Fibroblast of villous mesenchyme (primary cell): ENCODE data around the gene ZSCAN12. TPM values are rescaled to one million over a fixed set of nuclear protein-coding genes. Genes with fewer than 3 reads are reported as not detected.

Experiments
- DNase-seq: peaks from one replicate; pipeline ENCODE4 v3.0.0-alpha.2; 2010; ENCODE audit warnings: low read depth
- H3K4me3 ChIP-seq: 2 replicates; pipeline ENCODE4 v1.5.1; 2011; ENCODE audit warnings: low read depth, mild to moderate bottlenecking, low read length
- total RNA-seq: library from RNA; depleted of rRNA; stranded (reverse); fragments of >200 nt; gene quantifications from 2 replicates; pipeline ENCODE4 v1.2.3, GENCODE V29; 2012
- TF ChIP-seq, protein P1 (sequence below): IDR thresholded peaks from 2 replicates; pipeline ENCODE4 v1.5.1; 2012; ENCODE audit warnings: low read depth, mild to moderate bottlenecking, low read length; ENCODE audit not compliant: insufficient read depth

The ZSCAN12 gene
- total RNA-seq, 1 donor, result 6.9 TPM

DNA sequence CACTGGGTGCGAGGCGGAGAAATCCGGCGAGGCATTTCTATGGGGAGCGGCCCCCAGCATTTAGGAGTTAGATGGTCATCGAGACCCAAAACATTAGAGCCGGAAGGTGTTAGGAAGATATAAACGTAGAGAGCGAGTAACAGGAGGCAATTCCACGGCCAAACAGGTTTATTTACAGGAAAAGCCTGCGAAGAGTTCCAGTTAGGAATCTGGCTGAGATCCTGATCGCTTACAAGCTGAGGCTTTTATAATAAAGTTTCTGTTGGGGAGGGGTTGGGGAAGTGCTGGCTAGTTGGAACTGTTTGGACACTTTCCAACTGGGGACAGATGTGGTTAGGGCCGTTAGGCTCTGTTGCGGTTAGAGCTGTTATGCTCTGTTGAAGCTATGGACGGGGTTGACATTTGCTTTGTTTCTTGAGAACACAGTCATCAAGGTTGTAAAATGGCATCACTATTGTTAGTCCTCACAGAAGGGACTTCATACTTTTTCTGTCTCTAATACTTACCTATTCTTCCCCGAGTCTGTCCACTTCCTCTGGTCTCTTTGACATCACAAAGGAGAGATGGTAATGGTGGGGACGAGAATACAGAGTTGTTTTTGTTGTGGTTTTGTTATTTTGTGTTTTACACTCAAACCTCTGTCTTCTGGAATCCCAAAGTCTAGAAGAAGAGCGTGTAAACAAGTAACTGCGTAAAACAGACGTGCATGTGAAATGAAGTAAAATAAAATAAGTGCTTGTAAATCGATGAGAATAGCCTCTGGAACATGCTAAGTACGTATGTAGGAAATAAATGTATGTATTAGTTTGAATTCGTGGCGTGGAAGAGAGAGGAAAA lies 63.0 kb downstream of the ZSCAN12 start:
- TF ChIP-seq, protein P1, sequence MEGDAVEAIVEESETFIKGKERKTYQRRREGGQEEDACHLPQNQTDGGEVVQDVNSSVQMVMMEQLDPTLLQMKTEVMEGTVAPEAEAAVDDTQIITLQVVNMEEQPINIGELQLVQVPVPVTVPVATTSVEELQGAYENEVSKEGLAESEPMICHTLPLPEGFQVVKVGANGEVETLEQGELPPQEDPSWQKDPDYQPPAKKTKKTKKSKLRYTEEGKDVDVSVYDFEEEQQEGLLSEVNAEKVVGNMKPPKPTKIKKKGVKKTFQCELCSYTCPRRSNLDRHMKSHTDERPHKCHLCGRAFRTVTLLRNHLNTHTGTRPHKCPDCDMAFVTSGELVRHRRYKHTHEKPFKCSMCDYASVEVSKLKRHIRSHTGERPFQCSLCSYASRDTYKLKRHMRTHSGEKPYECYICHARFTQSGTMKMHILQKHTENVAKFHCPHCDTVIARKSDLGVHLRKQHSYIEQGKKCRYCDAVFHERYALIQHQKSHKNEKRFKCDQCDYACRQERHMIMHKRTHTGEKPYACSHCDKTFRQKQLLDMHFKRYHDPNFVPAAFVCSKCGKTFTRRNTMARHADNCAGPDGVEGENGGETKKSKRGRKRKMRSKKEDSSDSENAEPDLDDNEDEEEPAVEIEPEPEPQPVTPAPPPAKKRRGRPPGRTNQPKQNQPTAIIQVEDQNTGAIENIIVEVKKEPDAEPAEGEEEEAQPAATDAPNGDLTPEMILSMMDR, result no peak
- H3K4me3 ChIP-seq, result peak overlapping the region; percentile 77
- DNase-seq, result peak; percentile 52

- peak; percentile 97 for DNase-seq
- TF ChIP-seq, protein P1, result no peak
- peak within 1 kb of the TSS; percentile 77 for H3K4me3 ChIP-seq
These were observed 63.8 kb downstream of the ZSCAN12 start, which contains the start of gene ZSCAN31 for GRCh38 chr6:28335564-28336283. Gene ZSCAN31 (minus strand): TSS chr6:28336148. CDS start chr6:28329683, 6,465 bp downstream.

- no peak for DNase-seq
- H3K4me3 ChIP-seq, result peak overlapping the region; percentile 77
- TF ChIP-seq, protein P1, result no peak
These were observed 64.4 kb downstream of the ZSCAN12 start for GRCh38 chr6:28335040-28335563.

DNA sequence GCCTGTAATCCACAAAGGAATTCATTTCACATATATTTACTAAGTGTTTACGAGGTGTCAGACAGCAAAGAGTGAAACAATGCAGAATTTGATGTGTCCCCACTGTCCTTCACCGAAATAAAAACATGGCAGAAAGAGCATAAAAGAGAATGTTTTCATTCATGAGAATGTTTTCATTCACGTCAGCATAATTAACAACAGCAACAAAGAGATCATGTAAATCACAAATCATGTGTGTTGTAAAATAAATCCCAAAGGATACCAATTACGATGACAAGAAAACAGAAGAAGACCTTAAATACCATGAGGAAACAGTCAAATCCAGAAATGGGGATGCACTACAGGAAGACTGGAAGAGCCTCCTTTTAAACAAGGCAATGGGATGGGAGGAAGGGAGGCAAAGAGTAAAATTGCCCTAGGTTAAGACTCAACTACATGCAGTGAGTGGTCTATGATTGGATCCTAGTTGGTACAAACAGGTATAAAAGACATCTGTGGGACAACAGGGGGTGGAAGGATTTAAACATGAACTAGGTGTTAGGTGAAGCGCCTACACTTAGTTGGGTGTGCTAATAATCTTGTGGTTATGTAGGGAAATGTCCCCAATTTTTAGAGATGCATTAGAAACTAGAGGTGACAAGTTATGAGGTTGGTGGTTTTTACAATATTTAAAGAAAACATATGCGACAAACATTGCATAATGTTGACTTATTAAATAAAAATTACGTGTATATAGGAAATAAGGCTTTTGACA lies 65.1 kb downstream of the ZSCAN12 start:
- no peak overlapping the region for H3K4me3 ChIP-seq
- DNase-seq, result no peak
- TF ChIP-seq, protein P1, result no peak

DNA sequence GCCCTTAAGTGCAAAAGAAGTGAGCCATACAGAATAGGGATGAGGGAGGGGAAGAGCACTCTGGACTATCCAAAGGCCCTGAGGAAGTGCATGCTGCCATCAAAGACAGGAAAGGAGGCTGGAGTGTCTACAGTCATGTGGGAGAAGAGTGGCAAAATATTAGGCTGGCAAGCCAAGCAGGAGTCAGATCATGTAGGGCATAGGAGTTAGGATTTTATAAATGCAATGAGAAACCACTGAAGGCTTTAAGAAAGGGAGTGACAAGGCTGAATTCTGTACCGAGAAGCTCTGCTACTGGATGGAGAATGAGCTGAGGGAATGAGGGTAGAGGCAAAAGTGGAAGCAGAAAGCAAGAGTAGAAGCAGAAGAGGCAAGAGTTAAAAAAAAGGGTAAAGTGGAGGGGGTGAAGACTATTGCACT lies 65.9 kb downstream of the ZSCAN12 start:
- no peak for DNase-seq
- TF ChIP-seq, protein P1, result no peak
- no peak overlapping the region for H3K4me3 ChIP-seq

GRCh38 chr6:28333047-28333446 lies 66.5 kb downstream of the ZSCAN12 start:
- TF ChIP-seq, protein P1, result no peak
- no peak for DNase-seq
- H3K4me3 ChIP-seq, result no peak overlapping the region
